WI38 (cell line): Measurements from ENCODE around the gene UGT1A7.

Source experiments
- H3K4me3 ChIP-seq: 2 replicates; pipeline ENCODE4 v1.5.1; 2011; ENCODE audit warnings: low read depth, mild to moderate bottlenecking, control low read depth, low read length
- CTCF ChIP-seq: IDR thresholded peaks from 2 replicates; pipeline ENCODE4 v1.5.1; 2012; ENCODE audit warnings: low read depth, mild to moderate bottlenecking, control low read depth, low read length

Gene UGT1A7

GRCh38 chr2:233702238-233702637 is 20.5 kb downstream of the UGT1A7 start:
- no peak for TF ChIP-seq CTCF
- no peak overlapping the region for H3K4me3 ChIP-seq

- no peak for TF ChIP-seq CTCF
Measured at GRCh38 chr2:233705911-233706506, 24.3 kb downstream of the UGT1A7 start.

DNA sequence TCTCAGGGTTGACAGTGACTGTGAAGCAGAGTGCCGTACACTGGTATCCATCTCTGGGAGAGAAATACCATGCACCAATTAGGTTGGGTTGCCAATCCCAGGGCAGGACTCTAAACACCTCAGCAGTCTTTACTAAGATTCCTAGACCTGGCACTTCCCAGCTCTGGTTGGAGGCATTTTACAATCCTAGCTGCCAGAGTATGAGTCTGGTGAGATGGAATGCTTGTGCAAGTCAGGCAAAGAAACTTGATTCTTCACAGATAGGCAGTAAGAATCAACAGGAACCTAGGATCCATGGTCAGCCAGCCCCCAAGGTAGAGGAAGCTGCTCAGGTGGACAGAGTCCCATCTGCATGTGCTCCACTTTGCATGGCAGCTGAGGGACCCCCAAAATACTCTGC is 25.0 kb downstream of the UGT1A7 start:
- no peak overlapping the region for H3K4me3 ChIP-seq
- TF ChIP-seq CTCF: no peak

More at GRCh38 chr2:233705911-233706506, 24.3 kb downstream of the UGT1A7 start:
- H3K4me3 ChIP-seq: no peak overlapping the region

GRCh38 chr2:233707940-233708644 is 26.4 kb downstream of the UGT1A7 start:
- no peak for TF ChIP-seq CTCF
- H3K4me3 ChIP-seq: no peak overlapping the region

DNA sequence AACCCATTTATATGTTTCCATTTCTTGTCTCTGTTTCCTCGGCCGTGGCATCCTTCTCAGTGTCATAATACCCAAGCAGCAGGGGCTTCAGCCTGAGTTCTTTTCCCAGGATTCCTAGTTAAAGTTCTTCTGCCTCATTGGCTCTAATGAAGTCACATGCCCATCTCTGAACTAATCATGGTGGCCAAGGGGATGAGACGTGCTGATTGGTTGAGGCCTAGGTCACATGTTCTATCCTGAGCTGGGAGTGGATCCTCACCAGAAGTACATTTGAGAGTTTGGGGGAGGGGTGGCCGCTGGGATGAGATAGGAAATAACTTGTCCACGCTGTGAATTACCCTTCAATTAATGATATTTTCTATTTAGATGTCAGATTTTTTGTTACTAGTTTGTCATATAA is 27.2 kb downstream of the UGT1A7 start:
- H3K4me3 ChIP-seq: no peak overlapping the region
- no peak for TF ChIP-seq CTCF

DNA sequence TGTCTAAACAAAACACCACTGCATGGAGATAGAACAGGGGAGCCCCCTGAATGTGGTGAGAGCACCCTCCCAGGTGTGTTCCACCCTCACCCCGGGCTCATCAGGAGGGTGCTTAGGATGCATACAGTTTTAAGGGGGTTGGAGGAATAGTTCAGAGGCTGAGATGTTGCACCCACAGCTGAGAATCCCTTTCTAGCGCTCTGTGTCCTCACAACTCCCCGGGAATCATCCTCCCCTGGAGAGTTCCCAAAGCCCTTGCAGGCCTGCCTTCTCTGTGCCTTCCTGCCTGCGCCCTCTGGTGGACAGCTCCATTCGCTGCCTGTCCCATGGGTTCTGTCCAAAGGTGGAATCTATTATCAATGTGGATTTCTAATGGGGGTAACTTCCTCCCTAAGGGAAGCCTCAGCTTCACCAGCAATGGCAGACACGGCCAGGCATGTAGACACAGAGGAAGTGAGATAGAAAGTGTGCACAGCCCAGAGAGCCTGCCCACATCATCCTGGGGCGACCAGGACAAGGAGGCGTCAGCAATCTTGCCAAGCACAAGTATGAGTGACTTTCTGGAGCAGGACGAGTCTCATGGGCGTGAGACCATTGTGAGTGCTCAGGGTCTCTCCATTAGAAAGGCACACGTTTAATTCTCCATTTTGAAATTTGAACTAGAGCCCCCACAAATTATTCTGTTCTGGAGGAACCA is 29.8 kb downstream of the UGT1A7 start:
- H3K4me3 ChIP-seq: no peak overlapping the region
- peak; percentile 89 for TF ChIP-seq CTCF

DNA sequence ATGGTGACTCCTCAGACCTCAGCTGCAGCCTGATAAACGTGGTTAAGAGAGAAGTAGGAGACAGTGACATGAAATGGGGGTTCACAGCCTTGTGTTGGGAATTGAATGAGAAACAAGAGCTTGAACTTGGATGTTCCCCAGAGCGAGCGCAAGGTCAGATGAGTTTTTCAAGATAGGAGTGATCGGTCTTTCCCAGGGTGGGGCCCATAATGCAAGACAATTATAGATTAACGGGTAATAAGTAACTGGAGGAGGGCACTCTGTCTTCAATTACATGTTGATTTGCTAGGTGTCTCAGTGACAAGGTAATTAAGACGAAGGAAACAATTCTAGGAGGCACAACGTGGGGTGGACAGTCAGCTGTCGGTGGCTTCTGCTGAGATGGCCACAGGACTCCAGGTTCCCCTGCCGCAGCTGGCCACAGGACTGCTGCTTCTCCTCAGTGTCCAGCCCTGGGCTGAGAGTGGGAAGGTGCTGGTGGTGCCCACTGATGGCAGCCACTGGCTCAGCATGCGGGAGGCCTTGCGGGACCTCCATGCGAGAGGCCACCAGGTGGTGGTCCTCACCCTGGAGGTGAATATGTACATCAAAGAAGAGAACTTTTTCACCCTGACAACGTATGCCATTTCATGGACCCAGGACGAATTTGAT is 31.0 kb downstream of the UGT1A7 start, which contains the start of gene UGT1A5:
Gene UGT1A5 (plus strand): TSS at position 297 of the 651 bp plus-strand sequence. CDS start 85 bp downstream, at position 382.
- no peak for TF ChIP-seq CTCF
- no peak within 1 kb of the TSS for H3K4me3 ChIP-seq
